HG03575 (cell line): ENCODE results near the gene ZC3H18.

ENCODE experiments used
- ATAC-seq: cut with Tn5 transposase; IDR thresholded peaks from one replicate; pipeline ENCODE4 v1.9.1; 2021; ENCODE audit not compliant: unreplicated experiment, insufficient number of reproducible peaks, low FRiP score; ENCODE audit errors: extremely low read depth

The ZC3H18 gene

GRCh38 chr16:88545781-88546180 lies 24.4 kb upstream of the ZC3H18 start:
- no peak for ATAC-seq

- no peak for ATAC-seq
These were observed 21.9 kb upstream of the ZC3H18 start for GRCh38 chr16:88548131-88548874.

- ATAC-seq, result no peak
These were observed 21.2 kb upstream of the ZC3H18 start for GRCh38 chr16:88548985-88549384.

GRCh38 chr16:88549671-88550245 lies 20.4 kb upstream of the ZC3H18 start:
- no peak for ATAC-seq

GRCh38 chr16:88550246-88550661 lies 19.9 kb upstream of the ZC3H18 start:
- no peak for ATAC-seq

GRCh38 chr16:88552166-88552565 lies 18.0 kb upstream of the ZC3H18 start:
- ATAC-seq, result no peak

- no peak for ATAC-seq
These were observed 17.4 kb upstream of the ZC3H18 start for GRCh38 chr16:88552815-88553214.

- ATAC-seq, result no peak
These were observed 16.5 kb upstream of the ZC3H18 start for GRCh38 chr16:88553739-88554138.

- no peak for ATAC-seq
These were observed 15.4 kb upstream of the ZC3H18 start for GRCh38 chr16:88554711-88555264.

GRCh38 chr16:88556294-88556988 lies 13.8 kb upstream of the ZC3H18 start:
- ATAC-seq, result no peak

- no peak for ATAC-seq
These were observed 11.5 kb upstream of the ZC3H18 start for GRCh38 chr16:88558457-88559442.

- no peak for ATAC-seq
These were observed 9.3 kb upstream of the ZC3H18 start for GRCh38 chr16:88560714-88561484.

GRCh38 chr16:88561485-88562359 lies 8.5 kb upstream of the ZC3H18 start:
- ATAC-seq, result no peak

GRCh38 chr16:88566158-88566557 lies 4.0 kb upstream of the ZC3H18 start:
- ATAC-seq, result no peak

- no peak for ATAC-seq
These were observed 1.2 kb upstream of the ZC3H18 start for GRCh38 chr16:88568710-88569613.

- no peak for ATAC-seq
These were observed 604 bp upstream of the ZC3H18 start for GRCh38 chr16:88569614-88569984.
